Heart right ventricle (tissue), 12 donors: ENCODE measurements around the gene GABRR1. TPM values are rescaled to one million over a fixed set of nuclear protein-coding genes. Genes with fewer than 3 reads are reported as not detected.

Experiments
- polyA plus RNA-seq, 2 donors: library from polyadenylated mRNA; stranded (reverse); fragments of 200-250 nt; gene quantifications; one replicate each; pipeline ENCODE4 v1.2.3, GENCODE V29; 2013
- total RNA-seq, 10 donors: library from RNA; stranded (reverse); fragmentation: NEBNext Ultra II Directional in 3 of 10; extraction: Animal tissue kit (Norgen Biotek cat#: 25700) in 3 of 10; gene quantifications; one replicate each; pipeline versions ENCODE4 v1.2.1 to v1.2.4, GENCODE V29; 2021 to 2023
- donor health status: ischemic (EF 13 %, LVEDD 7.1; RV severe dilation, severe dysfunction).
- donor health status: healthy with polysubstance abuse.
- donor health status: DM: no; HTN: yes; CAD: no.
- donor health status: DM: no; HTN: no; CAD: no.
- donor health status: ischemic (EF 25% LVEDD 6.9; RV normal size, moderate dysfunction).
- donor health status: ischemic (EF 25% LVEDD 5.7; RV mildly dilated, moderate dysfunction).
- donor health status: healthy.
- donor health status: nonischemic (EF 11% LVEDD 7.7; RV severe dilation, severe dysfunction).
- donor health status: DM: yes; HTN: yes; CAD: no.
- donor health status: PGD.
- donor health status: ischemic (EF 29% LVEDD 5.4; RV normal size, mild dysfunction).
- donor health status: nonischemic (EF 23%, LVEDD 6.1; RV moderate dilation, normal function).

The GABRR1 gene
- total and polyA plus RNA-seq, 12 donors, result 0.01 TPM; not detected in 11

Other genes starting within 250 kb of the GABRR1 start
- gene PNRC1, start 136.6 kb downstream of the GABRR1 start, total RNA-seq, result 100 to 1,000 TPM; 137 to 270 (median 228) TPM
- gene PNRC1, start 136.6 kb downstream of the GABRR1 start, polyA plus RNA-seq, result 10 to 100 TPM; 45.5 to 47.6 TPM
- gene SRSF12, start 99.3 kb downstream of the GABRR1 start, total RNA-seq, result under 1 TPM in 8 of 10 donors, not detected in 2; 0.06 to 0.47 (median 0.17) TPM
- gene SRSF12, start 99.3 kb downstream of the GABRR1 start, polyA plus RNA-seq, result under 1 TPM; 0.15 to 0.32 TPM
- 10 to 100 TPM in 3 of 10 donors, 1 to 10 TPM in 7; 6.0 to 14.3 (median 8.4) TPM for gene PM20D2, start 71.3 kb downstream of the GABRR1 start, total RNA-seq
- gene PM20D2, start 71.3 kb downstream of the GABRR1 start, polyA plus RNA-seq, result 1 to 10 TPM; 3.2 to 6.3 TPM
- gene GABRR2, start 97.9 kb upstream of the GABRR1 start, total RNA-seq, result 1 to 10 TPM in 1 of 10 donors, under 1 TPM in 6, not detected in 3; 0.14 to 1.2 (median 0.29) TPM
- gene GABRR2, start 97.9 kb upstream of the GABRR1 start, polyA plus RNA-seq, result under 1 TPM; 0.45 to 0.80 TPM
- 10 to 100 TPM in 9 of 10 donors, 1 to 10 TPM in 1; 9.9 to 23.9 (median 14.1) TPM for gene UBE2J1, start 135.4 kb upstream of the GABRR1 start, total RNA-seq
- gene UBE2J1, start 135.4 kb upstream of the GABRR1 start, polyA plus RNA-seq, result 10 to 100 TPM; 13.7 to 15.0 TPM
- gene RRAGD, start 194.9 kb upstream of the GABRR1 start, total RNA-seq, result 100 to 1,000 TPM in 9 of 10 donors, 10 to 100 TPM in 1; 93.1 to 130 (median 120) TPM
- gene RRAGD, start 194.9 kb upstream of the GABRR1 start, polyA plus RNA-seq, result 10 to 100 TPM; 18.1 to 24.8 TPM
- 10 to 100 TPM in 5 of 10 donors, 1 to 10 TPM in 5; 6.3 to 18.2 (median 10.4) TPM for gene ANKRD6, start 215.8 kb upstream of the GABRR1 start, total RNA-seq
- 1 to 10 TPM; 2.0 to 7.5 TPM for gene ANKRD6, start 215.8 kb upstream of the GABRR1 start, polyA plus RNA-seq